ENCODE results near the gene CRYBG3.

The CRYBG3 gene

DNA sequence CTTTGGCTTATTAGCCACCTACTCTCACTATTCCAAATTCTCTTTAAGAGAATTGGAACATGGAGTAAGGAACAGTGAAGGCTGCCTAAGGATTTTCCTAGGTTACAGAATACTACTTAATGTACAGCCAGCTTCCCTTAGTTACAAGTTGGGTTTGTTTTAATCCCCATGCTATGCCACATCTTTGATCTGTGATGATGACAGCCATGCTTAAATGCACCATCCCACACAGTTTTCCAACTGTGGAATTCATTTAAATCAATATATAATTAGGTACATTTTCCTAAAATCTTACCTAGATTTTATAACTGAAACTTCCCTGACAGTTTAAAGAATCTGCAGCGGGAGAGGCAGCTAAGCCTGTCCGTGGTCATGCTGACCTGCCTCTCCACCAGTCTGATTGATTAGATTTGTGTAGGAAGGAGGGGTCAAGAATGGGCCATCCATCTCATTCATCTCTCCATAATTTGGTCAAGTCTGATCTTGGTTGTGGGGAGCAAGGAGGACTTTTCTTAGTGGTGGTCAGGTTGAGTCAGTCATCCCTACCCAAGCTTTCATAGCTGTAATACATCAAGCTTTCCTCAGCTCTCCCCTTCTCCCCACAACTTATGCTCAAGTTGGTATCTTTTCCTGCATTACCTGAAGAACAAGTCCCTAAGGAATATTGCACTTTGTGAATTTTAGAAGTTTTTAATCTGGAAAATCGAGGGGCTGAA lies 113.3 kb downstream of the CRYBG3 start:
- TF ChIP-seq TAF1 (IDR thresholded peaks at IDR 0.05; ENCODE audit: borderline replicate concordance, insufficient read depth, low read length) (no peak), SIN3A (IDR thresholded peaks at IDR 0.05; ENCODE audit: borderline replicate concordance, insufficient read depth, low read length) (no peak), POLR2AphosphoS5 (IDR thresholded peaks at IDR 0.05; ENCODE audit: low read depth, low read length) (no peak)

DNA sequence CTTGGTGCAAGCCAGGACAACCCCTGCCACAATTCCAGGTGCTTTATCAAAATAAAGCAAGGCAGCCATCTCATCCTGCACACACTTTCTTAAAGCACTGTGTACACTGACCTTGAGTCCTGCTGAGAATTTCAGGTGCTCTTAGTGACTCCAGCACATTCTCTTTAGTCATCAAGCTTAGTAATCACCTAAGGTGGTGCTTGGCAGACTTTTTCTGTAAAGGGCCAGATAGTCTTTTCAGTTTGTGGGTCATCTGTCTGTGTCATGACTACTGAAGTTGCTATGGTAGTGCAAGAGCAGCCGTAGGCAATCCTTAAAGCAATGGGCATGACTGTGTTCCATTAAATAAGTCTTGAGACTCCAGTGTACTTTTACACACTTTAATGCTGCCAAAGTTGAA lies 114.0 kb downstream of the CRYBG3 start:
- no peak for TF ChIP-seq POLR2AphosphoS5 (IDR thresholded peaks at IDR 0.05; ENCODE audit: low read depth, low read length)

DNA sequence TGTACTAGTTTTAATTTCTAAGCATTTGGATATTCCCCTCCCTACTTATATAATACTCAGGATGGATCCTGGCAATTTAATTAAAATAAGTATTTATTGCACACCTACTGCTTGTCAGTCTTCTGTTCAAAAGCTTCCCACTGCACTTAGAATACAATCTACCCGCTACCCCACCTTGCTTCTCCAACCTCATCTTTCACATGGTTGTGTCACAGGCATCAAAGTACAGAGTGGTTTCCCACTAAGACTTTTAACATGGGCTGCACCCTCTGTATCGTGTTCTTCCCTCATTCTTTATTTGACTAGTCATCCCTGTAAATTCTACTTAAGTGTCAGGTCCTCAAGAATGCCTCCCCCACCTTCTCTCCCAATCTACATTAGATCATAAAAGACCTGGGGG lies 115.4 kb downstream of the CRYBG3 start:
- TF ChIP-seq SIN3A (IDR thresholded peaks at IDR 0.05; ENCODE audit: borderline replicate concordance, insufficient read depth, low read length) (no peak), TAF1 (IDR thresholded peaks at IDR 0.05; ENCODE audit: borderline replicate concordance, insufficient read depth, low read length) (no peak), POLR2AphosphoS5 (IDR thresholded peaks at IDR 0.05; ENCODE audit: low read depth, low read length) (no peak), FOXP2 (optimal IDR thresholded peaks at IDR 0.05; ENCODE audit: borderline replicate concordance, extremely low read depth, extremely low read length, insufficient read depth) (no peak)
- TF ChIP-seq, protein P1, sequence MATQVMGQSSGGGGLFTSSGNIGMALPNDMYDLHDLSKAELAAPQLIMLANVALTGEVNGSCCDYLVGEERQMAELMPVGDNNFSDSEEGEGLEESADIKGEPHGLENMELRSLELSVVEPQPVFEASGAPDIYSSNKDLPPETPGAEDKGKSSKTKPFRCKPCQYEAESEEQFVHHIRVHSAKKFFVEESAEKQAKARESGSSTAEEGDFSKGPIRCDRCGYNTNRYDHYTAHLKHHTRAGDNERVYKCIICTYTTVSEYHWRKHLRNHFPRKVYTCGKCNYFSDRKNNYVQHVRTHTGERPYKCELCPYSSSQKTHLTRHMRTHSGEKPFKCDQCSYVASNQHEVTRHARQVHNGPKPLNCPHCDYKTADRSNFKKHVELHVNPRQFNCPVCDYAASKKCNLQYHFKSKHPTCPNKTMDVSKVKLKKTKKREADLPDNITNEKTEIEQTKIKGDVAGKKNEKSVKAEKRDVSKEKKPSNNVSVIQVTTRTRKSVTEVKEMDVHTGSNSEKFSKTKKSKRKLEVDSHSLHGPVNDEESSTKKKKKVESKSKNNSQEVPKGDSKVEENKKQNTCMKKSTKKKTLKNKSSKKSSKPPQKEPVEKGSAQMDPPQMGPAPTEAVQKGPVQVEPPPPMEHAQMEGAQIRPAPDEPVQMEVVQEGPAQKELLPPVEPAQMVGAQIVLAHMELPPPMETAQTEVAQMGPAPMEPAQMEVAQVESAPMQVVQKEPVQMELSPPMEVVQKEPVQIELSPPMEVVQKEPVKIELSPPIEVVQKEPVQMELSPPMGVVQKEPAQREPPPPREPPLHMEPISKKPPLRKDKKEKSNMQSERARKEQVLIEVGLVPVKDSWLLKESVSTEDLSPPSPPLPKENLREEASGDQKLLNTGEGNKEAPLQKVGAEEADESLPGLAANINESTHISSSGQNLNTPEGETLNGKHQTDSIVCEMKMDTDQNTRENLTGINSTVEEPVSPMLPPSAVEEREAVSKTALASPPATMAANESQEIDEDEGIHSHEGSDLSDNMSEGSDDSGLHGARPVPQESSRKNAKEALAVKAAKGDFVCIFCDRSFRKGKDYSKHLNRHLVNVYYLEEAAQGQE (IDR thresholded peaks at IDR 0.05; ENCODE audit: insufficient read depth in 1 of 2, low read depth in 2 of 2, low read length in 2 of 2), result no peak

DNA sequence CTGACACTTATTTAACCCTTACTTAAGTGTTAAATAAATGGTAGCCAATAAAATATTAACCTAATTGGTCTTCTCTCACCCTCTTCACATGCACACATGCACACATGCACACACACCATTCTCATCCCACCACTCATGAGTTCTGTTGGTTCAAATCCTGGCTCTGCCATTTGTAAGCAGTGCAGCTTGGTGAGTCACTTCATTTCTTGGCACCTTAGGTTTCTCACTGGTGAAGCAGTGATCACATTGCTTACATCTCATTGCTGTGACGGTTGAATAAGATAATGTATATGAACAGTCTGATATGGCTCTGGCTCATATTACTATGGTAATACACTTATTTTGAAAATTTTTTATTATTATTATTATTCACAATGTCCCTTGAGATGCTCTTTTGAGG lies 116.6 kb downstream of the CRYBG3 start:
- TF ChIP-seq, protein P1 (IDR thresholded peaks at IDR 0.05; ENCODE audit: insufficient read depth in 1 of 2, low read depth in 2 of 2, low read length in 2 of 2), result no peak
- TF ChIP-seq FOXP2 (optimal IDR thresholded peaks at IDR 0.05; ENCODE audit: borderline replicate concordance, extremely low read depth, extremely low read length, insufficient read depth) (no peak), SIN3A (IDR thresholded peaks at IDR 0.05; ENCODE audit: borderline replicate concordance, insufficient read depth, low read length) (no peak), POLR2AphosphoS5 (IDR thresholded peaks at IDR 0.05; ENCODE audit: low read depth, low read length) (no peak), TAF1 (IDR thresholded peaks at IDR 0.05; ENCODE audit: borderline replicate concordance, insufficient read depth, low read length) (no peak)

DNA sequence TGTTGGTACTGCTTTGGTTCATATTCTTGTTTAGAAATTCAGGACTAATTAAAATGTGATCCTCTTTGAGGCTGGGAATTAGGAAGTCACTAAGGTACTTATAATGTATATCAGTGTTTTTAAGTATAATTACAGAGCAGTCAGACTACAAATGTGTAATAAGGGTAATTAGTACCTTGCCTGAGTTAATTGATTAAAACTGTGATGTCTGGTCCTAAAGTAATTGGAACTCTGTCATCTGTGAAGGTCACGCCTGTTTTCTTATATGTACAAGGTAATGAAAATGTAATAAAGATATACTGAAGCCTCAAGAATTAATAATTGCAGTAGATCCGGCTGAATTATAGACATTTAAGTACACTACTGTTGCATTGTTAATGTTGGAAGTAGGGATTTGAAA lies 117.6 kb downstream of the CRYBG3 start:
- TF ChIP-seq, protein P1 (IDR thresholded peaks at IDR 0.05; ENCODE audit: insufficient read depth in 1 of 2, low read depth in 2 of 2, low read length in 2 of 2), result no peak
- no peak for TF ChIP-seq TAF1 (IDR thresholded peaks at IDR 0.05; ENCODE audit: borderline replicate concordance, insufficient read depth, low read length)
- no peak for TF ChIP-seq SIN3A (IDR thresholded peaks at IDR 0.05; ENCODE audit: borderline replicate concordance, insufficient read depth, low read length)
- TF ChIP-seq FOXP2 (optimal IDR thresholded peaks at IDR 0.05; ENCODE audit: borderline replicate concordance, extremely low read depth, extremely low read length, insufficient read depth), result no peak
- TF ChIP-seq POLR2AphosphoS5 (IDR thresholded peaks at IDR 0.05; ENCODE audit: low read depth, low read length), result no peak

DNA sequence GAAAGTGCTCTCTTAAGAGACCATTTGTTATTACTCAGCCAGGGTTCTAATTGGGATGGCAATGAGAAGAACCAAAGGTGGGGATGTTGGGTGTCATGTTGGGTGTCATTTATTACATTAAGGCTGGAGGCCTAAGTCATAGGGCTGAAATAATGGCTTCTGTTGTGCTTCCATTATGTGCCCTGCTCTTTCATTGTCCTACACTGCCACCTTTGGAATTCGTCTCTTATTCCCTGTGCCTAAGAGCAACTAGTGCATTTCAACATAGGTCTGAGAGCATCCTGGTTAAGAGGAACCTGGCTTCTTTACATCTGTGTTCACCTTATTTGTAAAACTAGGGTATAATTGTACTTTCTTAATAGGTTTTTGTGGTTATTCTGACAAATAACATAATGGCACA lies 118.2 kb downstream of the CRYBG3 start:
- TF ChIP-seq, protein P1 (IDR thresholded peaks at IDR 0.05; ENCODE audit: insufficient read depth in 1 of 2, low read depth in 2 of 2, low read length in 2 of 2), result no peak
- TF ChIP-seq SIN3A (IDR thresholded peaks at IDR 0.05; ENCODE audit: borderline replicate concordance, insufficient read depth, low read length), result no peak
- no peak for TF ChIP-seq POLR2AphosphoS5 (IDR thresholded peaks at IDR 0.05; ENCODE audit: low read depth, low read length)
- TF ChIP-seq FOXP2 (optimal IDR thresholded peaks at IDR 0.05; ENCODE audit: borderline replicate concordance, extremely low read depth, extremely low read length, insufficient read depth), result no peak
- TF ChIP-seq TAF1 (IDR thresholded peaks at IDR 0.05; ENCODE audit: borderline replicate concordance, insufficient read depth, low read length), result no peak
